Measurements from ENCODE around the gene NEUROG1.

- TF ChIP-seq EZH2 (optimal IDR thresholded peaks at IDR 0.05; ENCODE audit: low read depth, low read length) = no peak
- TF ChIP-seq CTCF (IDR thresholded peaks at IDR 0.05; ENCODE audit: low read length) = no peak
Measured at GRCh38 chr5:135494196-135494595, 41.6 kb downstream of the NEUROG1 start.

Measured in MM.1S (cell line).